Esophagus (tissue), 2 donors: ENCODE measurements around the gene CCDC146. TPM values are rescaled to one million over a fixed set of nuclear protein-coding genes. Genes with fewer than 3 reads are reported as not detected.

Experiments
- polyA plus RNA-seq, 2 donors: library from polyadenylated mRNA; stranded (reverse); fragments of 200-250 nt; gene quantifications; one replicate each; pipeline ENCODE4 v1.2.3, GENCODE V29; 2013
- donor health status: healthy with polysubstance abuse.
- donor health status: Bipolar disorder and iron deficiency.

CCDC146 gene
- polyA plus RNA-seq, 2 donors, result 4.5 to 11.9 TPM

Other genes starting within 250 kb of the CCDC146 start
- gene SPDYE17, start 90.3 kb upstream of the CCDC146 start, polyA plus RNA-seq, result not detected
- under 1 TPM; 0.20 to 0.31 TPM for gene SPDYE18, start 60.1 kb upstream of the CCDC146 start, polyA plus RNA-seq
- 1 to 10 TPM; 3.4 to 4.5 TPM for gene FGL2, start 77.2 kb downstream of the CCDC146 start, polyA plus RNA-seq